ENCODE data around the gene DSCAM.

GRCh38 chr21:40733024-40733397 is 113.9 kb downstream of the DSCAM start:
- no peak for TF ChIP-seq CTCF (IDR thresholded peaks at IDR 0.05 in 8 of 11, conservative IDR thresholded peaks at IDR 0.05 in 3 of 11)
- TF ChIP-seq POLR2A (IDR thresholded peaks at IDR 0.05) = no peak

All from spleen (tissue), 7 donors.